Measurements from ENCODE around the gene CHPF. TPM values are rescaled to one million over a fixed set of nuclear protein-coding genes. Genes with fewer than 3 reads are reported as not detected.

The CHPF gene
- total and polyA plus RNA-seq, 4 donors = 26.5 to 135 (median 58.2) TPM

GRCh38 chr2:219556413-219556812, 12.8 kb upstream of the CHPF start:
- Histone ChIP-seq H3K4me1 (ENCODE audit: control insufficient read depth in 4 of 4, insufficient read depth in 4 of 4, low read length in 3 of 4) (peaks cover 5 to 15% (median 12%) of the 10 kb centered on the region in 4 donors), H3K27me3 (ENCODE audit: control insufficient read depth in 4 of 4, insufficient read depth in 4 of 4, low read length in 3 of 4) (peaks cover 0 to 7% (median 0%) of the 10 kb centered on the region in 4 donors), H3K9me3 (ENCODE audit: control insufficient read depth in 4 of 4, low read length in 3 of 4) (no peaks in the 10 kb centered on the region), H3K4me3 (ENCODE audit: low read depth in 1 of 3, low read length in 3 of 3) (no peak overlapping the region), H3K36me3 (ENCODE audit: control insufficient read depth in 4 of 4, insufficient read depth in 3 of 4, low read depth in 1 of 4, low read length in 3 of 4) (no peaks in the 10 kb centered on the region), H3K9ac (ENCODE audit: low read depth in 1 of 2, low read length in 2 of 2) (no peak overlapping the region), H3K27ac (ENCODE audit: low read depth in 1 of 2, low read length in 2 of 2) (no peak overlapping the region)
- 95% methylated on average over 19 of the region's 19 CpGs for WGBS
- no peak for TF ChIP-seq NR2F2 (IDR thresholded peaks at IDR 0.05)
- TF ChIP-seq FOXA2 (IDR thresholded peaks at IDR 0.05) = no peak
- no peak for TF ChIP-seq HNF4G (IDR thresholded peaks at IDR 0.05)
- TF ChIP-seq TAF1 (conservative IDR thresholded peaks at IDR 0.05) = no peak
- TF ChIP-seq JUND (IDR thresholded peaks at IDR 0.05) = no peak
- TF ChIP-seq GABPA (IDR thresholded peaks at IDR 0.05 in 1 of 2, conservative IDR thresholded peaks at IDR 0.05 in 1 of 2) = no peak
- TF ChIP-seq HNF4A (conservative IDR thresholded peaks at IDR 0.05) = no peak
- no peak for TF ChIP-seq EGR1 (IDR thresholded peaks at IDR 0.05; ENCODE audit: low read depth in 2 of 2)
- TF ChIP-seq YY1 (IDR thresholded peaks at IDR 0.05) = no peak
- no peak for TF ChIP-seq MAX (IDR thresholded peaks at IDR 0.05)
- TF ChIP-seq RXRA (IDR thresholded peaks at IDR 0.05) = no peak
- TF ChIP-seq CTCF (IDR thresholded peaks at IDR 0.05; ENCODE audit: low read depth, low read length, missing input control) = no peak
- no peak for DNase-seq (ENCODE audit: low spot score)

GRCh38 chr2:219555956-219556355, 12.3 kb upstream of the CHPF start:
- WGBS = 97% methylated on average over 20 of the region's 20 CpGs
- Histone ChIP-seq H3K27ac (ENCODE audit: low read depth in 1 of 2, low read length in 2 of 2) (no peak overlapping the region), H3K9ac (ENCODE audit: low read depth in 1 of 2, low read length in 2 of 2) (no peak overlapping the region), H3K36me3 (ENCODE audit: control insufficient read depth in 4 of 4, insufficient read depth in 3 of 4, low read depth in 1 of 4, low read length in 3 of 4) (no peaks in the 10 kb centered on the region), H3K4me3 (ENCODE audit: low read depth in 1 of 3, low read length in 3 of 3) (no peak overlapping the region), H3K9me3 (ENCODE audit: control insufficient read depth in 4 of 4, low read length in 3 of 4) (no peaks in the 10 kb centered on the region), H3K27me3 (ENCODE audit: control insufficient read depth in 4 of 4, insufficient read depth in 4 of 4, low read length in 3 of 4) (peaks cover 0 to 7% (median 0%) of the 10 kb centered on the region in 4 donors), H3K4me1 (ENCODE audit: control insufficient read depth in 4 of 4, insufficient read depth in 4 of 4, low read length in 3 of 4) (peaks cover 5 to 15% (median 12%) of the 10 kb centered on the region in 4 donors)
- no peak for DNase-seq (ENCODE audit: low spot score)
- no peak for TF ChIP-seq RXRA (IDR thresholded peaks at IDR 0.05)
- no peak for TF ChIP-seq TAF1 (conservative IDR thresholded peaks at IDR 0.05)
- no peak for TF ChIP-seq ATF3 (IDR thresholded peaks at IDR 0.05)
- TF ChIP-seq HNF4A (conservative IDR thresholded peaks at IDR 0.05) = no peak
- no peak for TF ChIP-seq HNF4G (IDR thresholded peaks at IDR 0.05)
- no peak for TF ChIP-seq MAX (IDR thresholded peaks at IDR 0.05)
- TF ChIP-seq FOXA2 (IDR thresholded peaks at IDR 0.05) = no peak
- TF ChIP-seq REST (IDR thresholded peaks at IDR 0.05) = no peak
- no peak for TF ChIP-seq GABPA (IDR thresholded peaks at IDR 0.05 in 1 of 2, conservative IDR thresholded peaks at IDR 0.05 in 1 of 2)
- TF ChIP-seq SP1 (IDR thresholded peaks at IDR 0.05) = no peak

All from liver (tissue), 9 donors.